ENCODE measurements around the gene FJX1.

Gene FJX1

GRCh38 chr11:35623621-35624168 is 5.4 kb downstream of the FJX1 start:
- Histone ChIP-seq H3K4me3 (no peak overlapping the region), H3K4me1 (peaks cover 0 to 24% (median 17%) of the 10 kb centered on the region in 4 donors), H3K36me3 (no peaks in the 10 kb centered on the region), H3K9me3 (no peaks in the 10 kb centered on the region), H3K27me3 (peaks cover 0 to 38% of the 10 kb centered on the region in 2 donors), H3K27ac (no peak overlapping the region)
- no peak for TF ChIP-seq CTCF (IDR thresholded peaks at IDR 0.05)
- DNase-seq = no peak
- intact Hi-C loops (cut with DNase I; ENCODE audit: low total_unique reads) = no loop called here

- Histone ChIP-seq H3K36me3 (no peaks in the 10 kb centered on the region), H3K27me3 (peaks cover 0 to 33% of the 10 kb centered on the region in 2 donors), H3K4me3 (no peak overlapping the region), H3K9me3 (no peaks in the 10 kb centered on the region), H3K27ac (no peak overlapping the region), H3K4me1 (peaks cover 0 to 19% (median 11%) of the 10 kb centered on the region in 4 donors)
- DNase-seq = no peak
- TF ChIP-seq CTCF (IDR thresholded peaks at IDR 0.05) = no peak
- intact Hi-C loops (cut with DNase I; ENCODE audit: low total_unique reads) = no loop called here
Measured at GRCh38 chr11:35624316-35624715, 6.1 kb downstream of the FJX1 start.

GRCh38 chr11:35624781-35625180 is 6.5 kb downstream of the FJX1 start:
- H3K27ac ChIP-seq = no peak overlapping the region
- H3K4me3 ChIP-seq = no peak overlapping the region
- peaks cover 0 to 19% (median 7%) of the 10 kb centered on the region in 4 donors for H3K4me1 ChIP-seq
- H3K27me3 ChIP-seq = peaks cover 0 to 28% of the 10 kb centered on the region in 2 donors
- intact Hi-C loops (cut with DNase I; ENCODE audit: low total_unique reads) = no loop called here
- no peaks in the 10 kb centered on the region for H3K36me3 ChIP-seq
- no peaks in the 10 kb centered on the region for H3K9me3 ChIP-seq
- no peak for DNase-seq
- no peak for TF ChIP-seq CTCF (IDR thresholded peaks at IDR 0.05)

- intact Hi-C loops (cut with DNase I; ENCODE audit: low total_unique reads) = no loop called here
- Histone ChIP-seq H3K27ac (no peak overlapping the region), H3K27me3 (peaks cover 0 to 13% of the 10 kb centered on the region in 2 donors), H3K9me3 (no peaks in the 10 kb centered on the region), H3K4me1 (peaks cover 0 to 21% (median 4%) of the 10 kb centered on the region in 4 donors), H3K4me3 (no peak overlapping the region), H3K36me3 (no peaks in the 10 kb centered on the region)
- TF ChIP-seq CTCF (IDR thresholded peaks at IDR 0.05) = no peak
- DNase-seq = no peak
Measured at GRCh38 chr11:35626501-35626900, 8.2 kb downstream of the FJX1 start.

GRCh38 chr11:35629511-35629910 is 11.3 kb downstream of the FJX1 start:
- no peak for DNase-seq
- no peak overlapping the region for H3K4me3 ChIP-seq
- no peak for TF ChIP-seq CTCF (IDR thresholded peaks at IDR 0.05)
- no peaks in the 10 kb centered on the region for H3K36me3 ChIP-seq
- H3K9me3 ChIP-seq = no peaks in the 10 kb centered on the region
- H3K4me1 ChIP-seq = peaks cover 0 to 13% (median 4%) of the 10 kb centered on the region in 4 donors
- H3K27ac ChIP-seq = no peak overlapping the region
- intact Hi-C loops (cut with DNase I; ENCODE audit: low total_unique reads) = no loop called here
- peaks cover 0 to 6% of the 10 kb centered on the region in 2 donors for H3K27me3 ChIP-seq

GRCh38 chr11:35629914-35630313 is 11.7 kb downstream of the FJX1 start:
- intact Hi-C loops (cut with DNase I; ENCODE audit: low total_unique reads) = no loop called here
- no peak for DNase-seq
- Histone ChIP-seq H3K27me3 (peaks cover 0 to 6% of the 10 kb centered on the region in 2 donors), H3K4me3 (no peak overlapping the region), H3K36me3 (no peaks in the 10 kb centered on the region), H3K27ac (no peak overlapping the region), H3K4me1 (peaks cover 0 to 13% (median 4%) of the 10 kb centered on the region in 4 donors), H3K9me3 (no peaks in the 10 kb centered on the region)
- no peak for TF ChIP-seq CTCF (IDR thresholded peaks at IDR 0.05)
